BE2C (cell line): ENCODE measurements around the gene ASCL5.
"Not testable (repeated sequence)": the region's sequence is repeated elsewhere in the genome, so short reads cannot be mapped to it uniquely, and the experiment has no call there.

Source experiments
- DNase-seq: peaks from one replicate; pipeline ENCODE4 v3.0.0-alpha.2; 2020
- H3K27me3 ChIP-seq: fragments of 250-450 bp; sonication (Bioruptor Pico); 2 replicates; pipeline ENCODE4 v1.5.1; 2020; ENCODE audit warnings: mild to moderate bottlenecking
- H3K36me3 ChIP-seq: fragments of 250-450 bp; sonication (Bioruptor Pico); 2 replicates; pipeline ENCODE4 v1.5.1; 2020; ENCODE audit warnings: mild to moderate bottlenecking
- H3K4me1 ChIP-seq: fragments of 250-450 bp; sonication (Bioruptor Pico); 2 replicates; pipeline ENCODE4 v1.5.1; 2020
- H3K4me3 ChIP-seq: 2 replicates; pipeline ENCODE4 v1.5.1; 2011; ENCODE audit warnings: low read depth, low read length
- H3K9me3 ChIP-seq: fragments of 250-450 bp; sonication (Bioruptor Pico); 2 replicates; pipeline ENCODE4 v1.5.1; 2020
- TF ChIP-seq, protein P1 (sequence below): IDR thresholded peaks from 2 replicates; pipeline ENCODE4 v1.5.1; 2012; ENCODE audit warnings: mild to moderate bottlenecking, low read depth, low read length

Gene ASCL5

DNA sequence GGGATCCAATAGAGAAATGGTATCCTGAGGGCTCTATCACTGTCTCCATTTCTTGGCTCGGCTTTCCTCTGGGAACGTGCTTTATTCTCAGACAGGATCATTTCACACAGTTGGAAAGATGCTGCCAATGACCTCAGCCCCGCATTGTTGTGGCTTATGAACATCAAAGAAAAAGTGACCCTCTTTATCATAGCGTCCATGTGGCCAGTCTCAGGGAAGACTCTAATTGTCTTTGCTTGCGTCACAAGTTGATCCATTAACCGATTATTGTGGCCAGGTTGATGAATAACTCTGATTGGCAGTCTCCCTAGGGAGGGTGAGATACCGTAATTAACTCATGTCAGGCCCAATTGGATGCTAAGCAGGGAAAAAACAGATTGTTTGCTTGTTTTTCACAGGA is 37.7 kb upstream of the ASCL5 start:
- Histone ChIP-seq H3K9me3 (no peaks in the 10 kb centered on the region), H3K36me3 (no peaks in the 10 kb centered on the region), H3K4me1 (peaks cover 6% of the 10 kb centered on the region), H3K27me3 (no peaks in the 10 kb centered on the region), H3K4me3 (peak overlapping the region; percentile 23; the same call in 1 of the 2 replicates)
- TF ChIP-seq, protein P1, sequence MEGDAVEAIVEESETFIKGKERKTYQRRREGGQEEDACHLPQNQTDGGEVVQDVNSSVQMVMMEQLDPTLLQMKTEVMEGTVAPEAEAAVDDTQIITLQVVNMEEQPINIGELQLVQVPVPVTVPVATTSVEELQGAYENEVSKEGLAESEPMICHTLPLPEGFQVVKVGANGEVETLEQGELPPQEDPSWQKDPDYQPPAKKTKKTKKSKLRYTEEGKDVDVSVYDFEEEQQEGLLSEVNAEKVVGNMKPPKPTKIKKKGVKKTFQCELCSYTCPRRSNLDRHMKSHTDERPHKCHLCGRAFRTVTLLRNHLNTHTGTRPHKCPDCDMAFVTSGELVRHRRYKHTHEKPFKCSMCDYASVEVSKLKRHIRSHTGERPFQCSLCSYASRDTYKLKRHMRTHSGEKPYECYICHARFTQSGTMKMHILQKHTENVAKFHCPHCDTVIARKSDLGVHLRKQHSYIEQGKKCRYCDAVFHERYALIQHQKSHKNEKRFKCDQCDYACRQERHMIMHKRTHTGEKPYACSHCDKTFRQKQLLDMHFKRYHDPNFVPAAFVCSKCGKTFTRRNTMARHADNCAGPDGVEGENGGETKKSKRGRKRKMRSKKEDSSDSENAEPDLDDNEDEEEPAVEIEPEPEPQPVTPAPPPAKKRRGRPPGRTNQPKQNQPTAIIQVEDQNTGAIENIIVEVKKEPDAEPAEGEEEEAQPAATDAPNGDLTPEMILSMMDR = no peak
- peak; percentile 31 for DNase-seq

DNA sequence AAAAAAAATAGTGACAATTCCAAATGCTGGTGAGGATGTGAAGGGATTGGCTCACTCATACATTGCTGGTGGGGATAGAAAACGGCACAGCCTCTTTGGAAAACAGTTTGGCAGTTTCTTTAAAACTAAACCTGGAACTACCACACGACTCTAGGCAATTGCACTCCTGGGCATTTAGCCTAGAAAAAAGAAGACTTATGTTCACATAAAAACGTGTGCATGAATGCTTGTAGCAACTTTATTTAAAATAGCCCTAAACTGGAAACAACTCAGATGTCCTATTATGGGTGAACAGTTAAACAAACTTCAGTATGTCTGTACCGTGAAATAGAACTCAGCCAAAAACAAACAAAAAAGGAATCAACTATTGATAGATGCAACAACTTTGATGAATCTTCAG is 36.7 kb upstream of the ASCL5 start:
- Histone ChIP-seq H3K27me3 (no peaks in the 10 kb centered on the region), H3K36me3 (no peaks in the 10 kb centered on the region), H3K9me3 (no peaks in the 10 kb centered on the region), H3K4me1 (peaks cover 6% of the 10 kb centered on the region), H3K4me3 (no peak overlapping the region)
- TF ChIP-seq, protein P1 = no peak
- DNase-seq = no peak

DNA sequence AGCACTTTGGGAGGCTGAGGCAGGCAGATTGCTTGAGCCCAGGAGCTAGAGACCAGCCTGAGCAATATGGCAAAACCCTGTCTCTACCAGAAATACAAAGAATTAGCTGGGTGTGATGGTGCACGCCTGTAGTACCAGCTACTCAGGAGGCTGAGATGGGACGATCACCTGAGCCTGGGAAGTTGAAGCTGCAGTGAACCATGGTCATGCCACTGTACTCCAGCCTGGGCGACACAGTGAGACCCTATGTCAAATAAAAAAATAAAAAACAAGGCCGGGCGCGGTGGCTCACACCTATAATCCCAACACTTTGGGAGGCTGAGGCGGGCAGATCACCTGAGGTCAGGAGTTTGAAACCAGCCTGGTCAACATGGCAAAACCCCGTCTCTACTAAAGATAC is 36.1 kb upstream of the ASCL5 start:
- DNase-seq, H3K27me3 ChIP-seq, H3K4me1 ChIP-seq, H3K36me3 ChIP-seq, H3K4me3 ChIP-seq, H3K9me3 ChIP-seq: not testable (repeated sequence)

- no peaks in the 10 kb centered on the region for H3K27me3 ChIP-seq
- H3K4me3 ChIP-seq = no peak overlapping the region
- no peak for DNase-seq
- no peaks in the 10 kb centered on the region for H3K36me3 ChIP-seq
- no peaks in the 10 kb centered on the region for H3K9me3 ChIP-seq
- TF ChIP-seq, protein P1 = no peak
- H3K4me1 ChIP-seq = peaks cover 5% of the 10 kb centered on the region
Observed at GRCh38 chr1:201157949-201158348, 31.0 kb upstream of the ASCL5 start.

DNA sequence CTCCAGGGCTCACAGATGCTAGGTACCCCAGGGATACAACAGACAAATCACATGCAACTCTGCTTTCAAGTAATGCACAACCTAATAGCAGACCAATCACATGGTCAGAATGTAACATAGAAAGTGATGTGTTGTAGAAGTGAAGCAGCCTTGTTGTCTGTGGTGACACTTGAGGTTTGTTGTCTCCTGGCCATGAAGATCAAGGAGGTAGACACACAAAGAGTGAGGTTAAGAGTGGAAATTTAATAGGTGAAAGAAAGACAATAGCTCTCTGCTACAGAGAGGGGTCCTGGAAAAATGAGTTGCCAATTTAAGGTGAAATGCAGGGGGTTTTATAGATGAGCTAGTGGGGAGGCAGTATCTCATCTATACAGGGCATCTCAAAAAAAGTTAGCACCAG is 29.8 kb upstream of the ASCL5 start:
- DNase-seq = no peak
- peaks cover 5% of the 10 kb centered on the region for H3K4me1 ChIP-seq
- TF ChIP-seq, protein P1 = no peak
- H3K27me3 ChIP-seq = no peaks in the 10 kb centered on the region
- H3K9me3 ChIP-seq = no peaks in the 10 kb centered on the region
- no peak overlapping the region for H3K4me3 ChIP-seq
- H3K36me3 ChIP-seq = 0 out of 2 replicates have a peak, but pooled peaks cover 3% of the 10 kb centered on the region

DNA sequence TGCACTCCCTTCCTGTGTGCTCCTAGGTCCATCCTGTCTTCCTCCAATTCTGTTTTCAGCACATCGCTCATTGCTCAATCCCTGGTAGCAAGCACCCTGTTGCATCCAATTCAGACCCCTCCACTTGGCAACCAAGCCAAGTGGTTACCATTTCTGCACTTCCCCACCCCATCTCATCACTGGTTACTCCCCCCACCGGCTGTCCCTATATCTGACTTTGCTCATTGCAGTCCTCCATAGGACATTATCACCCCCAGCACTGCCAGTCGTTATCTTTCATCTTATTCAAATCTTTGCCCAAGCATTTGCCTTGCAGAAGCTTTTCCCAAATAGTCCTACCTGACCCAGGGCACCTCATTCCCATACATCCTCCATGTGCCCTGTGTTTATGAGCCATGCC is 29.4 kb upstream of the ASCL5 start:
- no peaks in the 10 kb centered on the region for H3K9me3 ChIP-seq

More for the DNA sequence above, 29.4 kb upstream of the ASCL5 start:
- Histone ChIP-seq H3K27me3 (no peaks in the 10 kb centered on the region), H3K4me1 (peaks cover 5% of the 10 kb centered on the region), H3K36me3 (0 out of 2 replicates have a peak, but pooled peaks cover 8% of the 10 kb centered on the region), H3K4me3 (no peak overlapping the region)
- TF ChIP-seq, protein P1 = no peak
- DNase-seq = no peak
